H1 (cell line): ENCODE measurements around the gene TLR4. TPM values are rescaled to one million over a fixed set of nuclear protein-coding genes. Genes with fewer than 3 reads are reported as not detected.

Experiments used
- CTCF ChIA-PET: fragments of 300-600 bp; sonication (Branson Sonifier 250); formaldehyde crosslinking; loops from one replicate; lab custom pipeline; 2021; ENCODE audit not compliant: partially characterized antibody; lab: Charles Lee
- POLR2A ChIA-PET: fragments of 300-600 bp; sonication (Branson Sonifier 250); formaldehyde crosslinking; loops from one replicate; lab custom pipeline; 2021; ENCODE audit warnings: inconsistent platforms; ENCODE audit not compliant: partially characterized antibody; lab: Charles Lee
- DNase-seq, 2 experiments: peaks; one replicate each; pipeline versions ENCODE4 v3.0.0 to v3.0.0-alpha.2; 2010 to 2022; ENCODE audit warnings: low spot score in 2 of 2, low read depth in 1 of 2, mixed read lengths in 1 of 2
- FAIRE-seq: peaks from 2 replicates; lab custom pipeline; 2011; peaks lifted over from hg19 to GRCh38; lab: Jason Lieb, UNC
- H2AFZ ChIP-seq: 2 replicates; pipeline ENCODE4 v1.8.1; 2012; ENCODE audit warnings: low read length, inconsistent platforms
- H2AK5ac ChIP-seq: 2 replicates; pipeline ENCODE4 v1.6.1; 2013; ENCODE audit warnings: low read depth, low read length
- H2BK120ac ChIP-seq: replicated peaks from 2 replicates; pipeline ENCODE3; 2013; ENCODE audit warnings: low read depth, low read length, inconsistent platforms
- H2BK12ac ChIP-seq: 2 replicates; pipeline ENCODE4 v1.6.1; 2013; ENCODE audit warnings: low read depth, low read length
- H2BK15ac ChIP-seq: 2 replicates; pipeline ENCODE4 v1.6.1; 2013; ENCODE audit warnings: low read length
- H2BK20ac ChIP-seq: 2 replicates; pipeline ENCODE4 v1.6.1; 2013; ENCODE audit warnings: low read length
- H2BK5ac ChIP-seq: 2 replicates; pipeline ENCODE4 v1.6.1; 2013; ENCODE audit warnings: low read depth, low read length
- H3K14ac ChIP-seq: 2 replicates; pipeline ENCODE4 v1.6.1; 2013; ENCODE audit warnings: inconsistent platforms; ENCODE audit not compliant: insufficient read length
- H3K18ac ChIP-seq: 2 replicates; pipeline ENCODE4 v1.6.1; 2013; ENCODE audit warnings: low read length; ENCODE audit errors: extremely low read depth
- H3K23ac ChIP-seq: 2 replicates; pipeline ENCODE4 v1.6.1; 2013; ENCODE audit warnings: inconsistent platforms; ENCODE audit not compliant: insufficient read length
- H3K23me2 ChIP-seq: 2 replicates; pipeline ENCODE4 v1.6.1; 2013; ENCODE audit warnings: low read depth, low read length
- H3K27ac ChIP-seq: 2 replicates; pipeline ENCODE4 v1.6.1; 2011; ENCODE audit warnings: low read depth, low read length, inconsistent platforms
- H3K27me3 ChIP-seq, 4 experiments: replicated peaks in 1 of 4; 1 replicate in 1 of 4; 2 replicates in 3 of 4; pipeline versions ENCODE4 v1.6.1 to v1.8.1; 2011 to 2013; ENCODE audit warnings: low read length in 3 of 4, mild to moderate bottlenecking in 3 of 4, inconsistent platforms in 2 of 4, mixed read lengths in 2 of 4, moderate library complexity in 1 of 4; ENCODE audit not compliant: control insufficient read depth in 3 of 4, insufficient read depth in 3 of 4; ENCODE audit errors: extremely low read depth in 1 of 4
- H3K36me3 ChIP-seq, 4 experiments: 2 replicates each; pipeline versions ENCODE4 v1.6.1 to v1.8.1; 2011 to 2013; ENCODE audit warnings: mild to moderate bottlenecking in 4 of 4, low read length in 3 of 4, moderate library complexity in 2 of 4, control low read depth in 1 of 4, inconsistent platforms in 1 of 4; ENCODE audit not compliant: insufficient read depth in 4 of 4, control insufficient read depth in 2 of 4
- H3K4ac ChIP-seq: replicated peaks from 2 replicates; pipeline ENCODE3; 2013; ENCODE audit warnings: low read length, low read depth, mixed read lengths, inconsistent platforms; ENCODE audit not compliant: insufficient read length
- H3K4me1 ChIP-seq, 4 experiments: replicated peaks in 1 of 4; 1 replicate in 1 of 4; 2 replicates in 3 of 4; pipeline versions ENCODE4 v1.6.1 to v1.8.1; 2011 to 2013; ENCODE audit warnings: low read length in 3 of 4, inconsistent platforms in 2 of 4, mixed read lengths in 1 of 4; ENCODE audit not compliant: insufficient read depth in 4 of 4, control insufficient read depth in 3 of 4
- H3K4me2 ChIP-seq, 2 experiments: 2 replicates each; pipeline versions ENCODE4 v1.6.1 to v1.8.1; 2011 to 2013; ENCODE audit warnings: low read depth in 2 of 2, low read length in 2 of 2, control low read depth in 1 of 2, inconsistent platforms in 1 of 2, mild to moderate bottlenecking in 1 of 2; ENCODE audit not compliant: insufficient read depth in 1 of 2
- H3K4me3 ChIP-seq, 4 experiments: fragments of 200-600, 300-600 bp in 1 of 4; sonication (generic), shearing (Covaris generic), sonication (Bioruptor Twin) in 1 of 4; 2 replicates each; pipeline versions ENCODE4 v1.5.1 to v1.8.1; 2011 to 2016; ENCODE audit warnings: low read length in 4 of 4, low read depth in 3 of 4, control low read depth in 2 of 4, inconsistent platforms in 2 of 4, mild to moderate bottlenecking in 2 of 4, mixed read lengths in 1 of 4, moderate library complexity in 1 of 4; ENCODE audit not compliant: insufficient read depth in 2 of 4; ENCODE audit errors: extremely low read depth in 1 of 4
- H3K56ac ChIP-seq: replicated peaks from 2 replicates; pipeline ENCODE3; 2013; ENCODE audit warnings: low read depth, mild to moderate bottlenecking, mixed read lengths, low read length, inconsistent platforms; ENCODE audit not compliant: insufficient read length
- H3K79me1 ChIP-seq: 2 replicates; pipeline ENCODE4 v1.6.1; 2013; ENCODE audit warnings: low read depth, low read length, control low read depth
- H3K79me2 ChIP-seq, 2 experiments: 2 replicates each; pipeline versions ENCODE4 v1.6.1 to v1.8.1; 2012 to 2013; ENCODE audit warnings: low read length in 2 of 2, mild to moderate bottlenecking in 2 of 2, inconsistent platforms in 1 of 2; ENCODE audit not compliant: insufficient read depth in 2 of 2, control insufficient read depth in 1 of 2
- H3K9ac ChIP-seq, 4 experiments: replicated peaks in 1 of 4; 1 replicate in 1 of 4; 2 replicates in 3 of 4; pipeline versions ENCODE4 v1.6.1 to v1.8.1; 2011 to 2013; ENCODE audit warnings: low read depth in 3 of 4, low read length in 3 of 4, control low read depth in 2 of 4, mild to moderate bottlenecking in 2 of 4, moderate library complexity in 2 of 4, inconsistent platforms in 1 of 4; ENCODE audit errors: extremely low read depth in 1 of 4
- H3K9me3 ChIP-seq, 2 experiments: 2 replicates each; pipeline versions ENCODE4 v1.6.1 to v1.8.1; 2012 to 2013; ENCODE audit warnings: mild to moderate bottlenecking in 2 of 2, moderate library complexity in 2 of 2, control low read depth in 1 of 2, inconsistent platforms in 1 of 2, low read depth in 1 of 2, low read length in 1 of 2, mixed read lengths in 1 of 2; ENCODE audit not compliant: insufficient read depth in 2 of 2
- H4K20me1 ChIP-seq, 2 experiments: replicated peaks in 1 of 2; 2 replicates each; pipeline versions ENCODE3 to v1.8.1; 2011 to 2013; ENCODE audit warnings: inconsistent platforms in 2 of 2, low read length in 2 of 2, mild to moderate bottlenecking in 1 of 2; ENCODE audit not compliant: insufficient read depth in 2 of 2, control insufficient read depth in 1 of 2
- H4K5ac ChIP-seq: 2 replicates; pipeline ENCODE4 v1.6.1; 2013; ENCODE audit warnings: low read length, low read depth, mixed read lengths, inconsistent platforms; ENCODE audit not compliant: insufficient read length
- H4K8ac ChIP-seq: 2 replicates; pipeline ENCODE4 v1.8.0; 2013; ENCODE audit warnings: mild to moderate bottlenecking, moderate library complexity, low read length, inconsistent platforms; ENCODE audit not compliant: insufficient read depth; ENCODE audit errors: extremely low read depth
- H4K91ac ChIP-seq: replicated peaks from 2 replicates; pipeline ENCODE3; 2013; ENCODE audit warnings: low read length, mixed read lengths, inconsistent platforms; ENCODE audit not compliant: insufficient read length
- BRCA1 ChIP-seq: IDR thresholded peaks from 2 replicates; pipeline ENCODE4 v1.6.1; 2012; ENCODE audit warnings: low read depth, low read length, improper control_type of control experiment
- KDM1A ChIP-seq: fragments of 200-600, 300-600 bp; sonication (generic); IDR thresholded peaks from 2 replicates; pipeline ENCODE4 v1.7.1; 2016; ENCODE audit warnings: mild to moderate bottlenecking, low read length, borderline replicate concordance
- SP1 ChIP-seq: IDR thresholded peaks from 2 replicates; pipeline ENCODE4 v1.6.1; 2011; ENCODE audit warnings: low read depth, low read length
- TEAD4 ChIP-seq: IDR thresholded peaks from 2 replicates; pipeline ENCODE4 v1.6.1; 2012; ENCODE audit warnings: low read depth, low read length, inconsistent platforms, mixed read lengths
- WGBS, 2 experiments: shearing (Covaris generic) in 1 of 2; methylation state at CpG; one replicate each; pipeline versions ENCODE4 v1.1.6 to v1.1.7; 2013 to 2015; ENCODE audit warnings: low lambda C conversion rate in 2 of 2, mixed read lengths in 2 of 2, inconsistent platforms in 1 of 2, low coverage in 1 of 2, missing lambda C conversion rate in 1 of 2; ENCODE audit not compliant: insufficient replicate concordance in 2 of 2, insufficient coverage in 1 of 2, insufficient read length in 1 of 2; ENCODE audit errors: extremely low coverage in 1 of 2, missing lambda C conversion rate in 1 of 2; 5-methylcytosine and 5-hydroxymethylcytosine counted together
- polyA plus RNA-seq, 7 experiments: library from polyadenylated mRNA; depleted of rRNA in 3 of 7; stranded (reverse) in 5 of 7; unstranded in 2 of 7; fragments of >200 nt in 5 of 7; fragments of 200-250 nt in 2 of 7; gene quantifications; 1 replicate in 5 of 7; 2 replicates in 1 of 7; 4 replicates in 1 of 7; pipeline versions ENCODE4 v1.2.1 to v1.2.3, GENCODE V29; 2011 to 2013; ENCODE audit warnings: missing spikeins in 2 of 7, mixed read lengths in 2 of 7
- total RNA-seq: library from RNA; stranded (reverse); fragmentation: NEBNext Ultra II Directional; extraction: Animal tissue kit (Norgen Biotek cat#: 25700); gene quantifications from 2 replicates; pipeline ENCODE4 v1.2.1, GENCODE V29; 2021
- TF ChIP-seq, protein P1 (sequence below), 3 experiments: IDR thresholded peaks; 1 replicate in 2 of 3; 2 replicates in 1 of 3; pipeline versions ENCODE4 v1.5.1 to v1.6.1; 2011; ENCODE audit warnings: low read length in 3 of 3, mild to moderate bottlenecking in 3 of 3, inconsistent platforms in 2 of 3, low read depth in 1 of 3, moderate library complexity in 1 of 3; ENCODE audit not compliant: insufficient read depth in 1 of 3; ENCODE audit errors: control extremely low read depth in 1 of 3
- TF ChIP-seq, protein P2 (sequence below): IDR thresholded peaks from 2 replicates; pipeline ENCODE4 v1.6.1; 2012; ENCODE audit warnings: inconsistent platforms

TLR4 gene
- total and polyA plus RNA-seq, 2 of the 8 experiments (the other 6 are each of a cell fraction or from before 2014, with no cell fraction given), result 0.02 to 0.17 TPM

DNA sequence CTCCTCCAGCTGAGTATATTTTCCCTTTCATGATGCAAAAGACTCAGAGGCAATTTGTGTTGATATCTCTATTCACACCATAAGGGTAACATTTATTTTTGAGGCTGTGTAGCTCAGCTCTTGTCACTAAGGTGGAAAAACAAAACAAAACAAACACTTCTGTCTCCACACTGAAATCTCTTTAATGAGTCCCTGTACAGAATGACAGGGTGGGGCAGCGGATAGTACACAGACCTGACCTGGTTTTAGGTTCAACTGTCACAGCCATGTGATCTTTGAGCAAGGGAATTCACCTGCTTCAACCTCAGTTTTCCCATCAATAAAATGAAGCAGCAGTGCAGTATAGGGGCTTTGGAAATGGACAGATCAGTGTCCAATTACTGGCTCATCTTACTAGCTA is 29.3 kb downstream of the TLR4 start:
- WGBS, 2 experiments, result 90% methylated on average over 1 of the region's 1 CpG; no CpG with 5 or more reads in 1 of the 2 experiments
- Histone ChIP-seq H2AK5ac (no peak overlapping the region), H3K4me2 (no peak overlapping the region), H4K5ac (no peak overlapping the region), H3K79me1 (no peaks in the 10 kb centered on the region), H3K4ac (no peak overlapping the region), H4K8ac (no peak overlapping the region), H3K4me1 (no peaks in the 10 kb centered on the region), H2AFZ (no peak overlapping the region), H2BK5ac (no peak overlapping the region), H3K27ac (no peak overlapping the region), H2BK15ac (no peak overlapping the region), H4K20me1 (no peaks in the 10 kb centered on the region), H3K27me3 (no peaks in the 10 kb centered on the region), H3K4me3 (no peak overlapping the region), H3K23ac (no peak overlapping the region), H3K79me2 (no peaks in the 10 kb centered on the region), H4K91ac (no peak overlapping the region), H3K36me3 (no peaks in the 10 kb centered on the region), H3K9me3 (no peaks in the 10 kb centered on the region), H3K14ac (no peak overlapping the region), H3K23me2 (no peaks in the 10 kb centered on the region), H2BK20ac (no peak overlapping the region), H2BK120ac (no peak overlapping the region), H3K56ac (no peak overlapping the region), H2BK12ac (no peak overlapping the region), H3K9ac (no peak overlapping the region), H3K18ac (no peak overlapping the region)
- POLR2A ChIA-PET, result no interaction called here
- no peak for FAIRE-seq
- no peak for DNase-seq
- CTCF ChIA-PET, result interaction anchor here (0.7 to 1.9 kb wide), 3 partner anchors 10 to 574 kb away, joined by 3 to 7 read pairs (median 3); no protein-coding TSS in a partner anchor
- no peak for TF ChIP-seq SP1
- TF ChIP-seq, protein P1, sequence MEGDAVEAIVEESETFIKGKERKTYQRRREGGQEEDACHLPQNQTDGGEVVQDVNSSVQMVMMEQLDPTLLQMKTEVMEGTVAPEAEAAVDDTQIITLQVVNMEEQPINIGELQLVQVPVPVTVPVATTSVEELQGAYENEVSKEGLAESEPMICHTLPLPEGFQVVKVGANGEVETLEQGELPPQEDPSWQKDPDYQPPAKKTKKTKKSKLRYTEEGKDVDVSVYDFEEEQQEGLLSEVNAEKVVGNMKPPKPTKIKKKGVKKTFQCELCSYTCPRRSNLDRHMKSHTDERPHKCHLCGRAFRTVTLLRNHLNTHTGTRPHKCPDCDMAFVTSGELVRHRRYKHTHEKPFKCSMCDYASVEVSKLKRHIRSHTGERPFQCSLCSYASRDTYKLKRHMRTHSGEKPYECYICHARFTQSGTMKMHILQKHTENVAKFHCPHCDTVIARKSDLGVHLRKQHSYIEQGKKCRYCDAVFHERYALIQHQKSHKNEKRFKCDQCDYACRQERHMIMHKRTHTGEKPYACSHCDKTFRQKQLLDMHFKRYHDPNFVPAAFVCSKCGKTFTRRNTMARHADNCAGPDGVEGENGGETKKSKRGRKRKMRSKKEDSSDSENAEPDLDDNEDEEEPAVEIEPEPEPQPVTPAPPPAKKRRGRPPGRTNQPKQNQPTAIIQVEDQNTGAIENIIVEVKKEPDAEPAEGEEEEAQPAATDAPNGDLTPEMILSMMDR (IDR thresholded peaks at IDR 0.05; ENCODE audit: control extremely low read depth in 1 of 3, insufficient read depth in 1 of 3, low read depth in 1 of 3, low read length in 3 of 3), result no peak
- TF ChIP-seq, protein P2, sequence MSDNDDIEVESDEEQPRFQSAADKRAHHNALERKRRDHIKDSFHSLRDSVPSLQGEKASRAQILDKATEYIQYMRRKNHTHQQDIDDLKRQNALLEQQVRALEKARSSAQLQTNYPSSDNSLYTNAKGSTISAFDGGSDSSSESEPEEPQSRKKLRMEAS, result no peak
- no peak for TF ChIP-seq BRCA1
- no peak for TF ChIP-seq TEAD4
- TF ChIP-seq KDM1A, result no peak
